Measurements from ENCODE around the gene MUC3A. TPM values are rescaled to one million over a fixed set of nuclear protein-coding genes. Genes with fewer than 3 reads are reported as not detected.

The MUC3A gene
- total RNA-seq, 1 experiment from 2014 or later, result 29.2 TPM

DNA sequence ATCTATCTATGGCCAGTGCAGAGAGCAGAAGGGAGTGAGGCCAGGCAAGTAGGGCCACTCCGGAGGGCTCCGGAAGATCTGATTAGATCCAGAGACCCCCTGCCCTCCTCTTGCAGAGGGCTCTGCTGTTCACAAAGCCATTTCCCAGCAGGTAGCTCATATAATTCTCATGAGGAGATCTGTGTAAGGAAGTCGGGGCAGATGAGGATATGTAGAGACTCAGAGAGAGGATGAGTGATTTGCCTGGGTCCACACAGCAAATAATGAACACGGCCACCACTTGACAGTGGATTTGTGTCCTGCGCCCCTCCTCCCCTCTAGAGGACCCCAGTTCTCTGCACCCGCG, 22.6 kb downstream of the MUC3A start:
- Histone ChIP-seq H2BK15ac (ENCODE audit: low read depth, low read length) (no peak overlapping the region), H2BK5ac (ENCODE audit: insufficient read length, low read length) (no peak overlapping the region), H4K5ac (ENCODE audit: insufficient read length, low read depth, low read length) (no peak overlapping the region), H3K9ac (ENCODE audit: extremely low read depth, insufficient read length, low read length) (no peak overlapping the region), H3T11ph (ENCODE audit: low read length) (no peak overlapping the region), H3K18ac (ENCODE audit: insufficient read length, low read depth, low read length) (no peak overlapping the region), H3K23me2 (ENCODE audit: insufficient read length, low read depth, low read length, poor library complexity, severe bottlenecking) (no peaks in the 10 kb centered on the region), H3K9me3 (ENCODE audit: control insufficient read depth, low read depth, low read length) (no peaks in the 10 kb centered on the region), H4K91ac (ENCODE audit: insufficient read length, low read depth, low read length) (no peak overlapping the region), H3K4me1 (ENCODE audit: insufficient read depth, low read length) (0 out of 2 replicates have a peak, but pooled peaks cover 2% of the 10 kb centered on the region), H3K56ac (ENCODE audit: insufficient read length, low read depth, low read length) (no peak overlapping the region), H2BK12ac (ENCODE audit: insufficient read length, low read depth, low read length) (no peak overlapping the region), H3K27me3 (ENCODE audit: insufficient read depth, low read length) (peaks cover 4% of the 10 kb centered on the region; the same call in 1 of the 2 replicates), H2BK20ac (ENCODE audit: low read depth, low read length, poor library complexity, severe bottlenecking) (no peak overlapping the region), H3K79me1 (ENCODE audit: insufficient read depth, low read depth, low read length, poor library complexity, severe bottlenecking) (no peaks in the 10 kb centered on the region), H2BK120ac (ENCODE audit: low read depth, low read length, poor library complexity, severe bottlenecking) (no peak overlapping the region), H2AFZ (ENCODE audit: low read length) (no peak overlapping the region), H4K8ac (replicated peaks; ENCODE audit: insufficient read length, low read depth, low read length) (no peak overlapping the region), H4K20me1 (ENCODE audit: control insufficient read depth, insufficient read depth, insufficient read length) (no peaks in the 10 kb centered on the region), H3K79me2 (ENCODE audit: insufficient read depth, low read length) (no peaks in the 10 kb centered on the region), H3K4me2 (ENCODE audit: insufficient read depth, insufficient read length, low read length) (no peak overlapping the region), H3K4ac (ENCODE audit: low read depth, low read length) (no peak overlapping the region), H3K23ac (ENCODE audit: insufficient read length, low read depth, low read length) (no peak overlapping the region), H3K14ac (ENCODE audit: insufficient read depth, low read length) (no peak overlapping the region), H3K27ac (ENCODE audit: insufficient read length, low read depth, low read length) (no peak overlapping the region), H2AK5ac (ENCODE audit: insufficient read length, low read length) (no peak overlapping the region)
- Mint-ChIP-seq H3K4me3 (no peak overlapping the region), H3K4me1 (peaks cover 26 to 32% of the 10 kb centered on the region in 2 experiments), H3K9me3 (no peaks in the 10 kb centered on the region; a peak in 1 of 5 replicates), H3K27me3 (ENCODE audit: low read depth) (peaks cover 31% of the 10 kb centered on the region), H3K36me3 (ENCODE audit: insufficient read depth in 1 of 3, low read depth in 3 of 3) (peaks cover 0 to 4% (median 0%) of the 10 kb centered on the region in 3 experiments; a peak in 1 of 7 replicates), H3K27ac (peak overlapping the region in 1 of 3 experiments; percentile 25; a peak in 1 of 7 replicates)
- DNase-seq, result no peak
- TF ChIP-seq, protein P1, sequence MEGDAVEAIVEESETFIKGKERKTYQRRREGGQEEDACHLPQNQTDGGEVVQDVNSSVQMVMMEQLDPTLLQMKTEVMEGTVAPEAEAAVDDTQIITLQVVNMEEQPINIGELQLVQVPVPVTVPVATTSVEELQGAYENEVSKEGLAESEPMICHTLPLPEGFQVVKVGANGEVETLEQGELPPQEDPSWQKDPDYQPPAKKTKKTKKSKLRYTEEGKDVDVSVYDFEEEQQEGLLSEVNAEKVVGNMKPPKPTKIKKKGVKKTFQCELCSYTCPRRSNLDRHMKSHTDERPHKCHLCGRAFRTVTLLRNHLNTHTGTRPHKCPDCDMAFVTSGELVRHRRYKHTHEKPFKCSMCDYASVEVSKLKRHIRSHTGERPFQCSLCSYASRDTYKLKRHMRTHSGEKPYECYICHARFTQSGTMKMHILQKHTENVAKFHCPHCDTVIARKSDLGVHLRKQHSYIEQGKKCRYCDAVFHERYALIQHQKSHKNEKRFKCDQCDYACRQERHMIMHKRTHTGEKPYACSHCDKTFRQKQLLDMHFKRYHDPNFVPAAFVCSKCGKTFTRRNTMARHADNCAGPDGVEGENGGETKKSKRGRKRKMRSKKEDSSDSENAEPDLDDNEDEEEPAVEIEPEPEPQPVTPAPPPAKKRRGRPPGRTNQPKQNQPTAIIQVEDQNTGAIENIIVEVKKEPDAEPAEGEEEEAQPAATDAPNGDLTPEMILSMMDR (conservative IDR thresholded peaks at IDR 0.05), result no peak
- WGBS (ENCODE audit: extremely low coverage, insufficient read length, low lambda C conversion rate), result no CpG with 5 or more reads among the region's 7 CpGs

All from H9 (cell line).